Loucy (cell line): ENCODE data around the gene SNRNP25.
A peak's percentile ranks its signal among the peaks of the same experiment; 100 is the strongest.

Experiments used
- H2AFZ ChIP-seq: fragments of 200-600 bp; sonication (generic); 2 replicates; pipeline ENCODE4 v1.6.0; 2016; ENCODE audit warnings: antibody characterized with exemption, mild to moderate bottlenecking, low read length, moderate library complexity
- H3F3A ChIP-seq: fragments of 200-600 bp; 2 replicates; pipeline ENCODE4 v1.6.0; 2016; ENCODE audit warnings: antibody characterized with exemption, low read depth, mild to moderate bottlenecking
- H3K27me3 ChIP-seq: fragments of 200-600 bp; sonication (generic); 2 replicates; pipeline ENCODE4 v1.6.1; 2014; ENCODE audit warnings: low read length, mild to moderate bottlenecking; ENCODE audit not compliant: insufficient read depth, poor library complexity, severe bottlenecking
- H3K36me3 ChIP-seq: fragments of 200-600 bp; sonication (generic); 2 replicates; pipeline ENCODE4 v1.6.1; 2016; ENCODE audit warnings: low read length; ENCODE audit not compliant: insufficient read depth
- H3K4me1 ChIP-seq: fragments of 200-600 bp; sonication (generic); 2 replicates; pipeline ENCODE4 v1.5.1; 2014; ENCODE audit warnings: low read length, mild to moderate bottlenecking; ENCODE audit not compliant: insufficient read depth, poor library complexity, severe bottlenecking
- H3K4me2 ChIP-seq: fragments of 200-600 bp; sonication (generic); 2 replicates; pipeline ENCODE4 v1.6.0; 2014; ENCODE audit warnings: antibody characterized with exemption, low read length, low read depth, mild to moderate bottlenecking; ENCODE audit not compliant: poor library complexity, severe bottlenecking
- H3K4me3 ChIP-seq: fragments of 200-600 bp; sonication (generic); 2 replicates; pipeline ENCODE4 v1.5.1; 2014; ENCODE audit warnings: low read length, mild to moderate bottlenecking, mixed read lengths; ENCODE audit not compliant: poor library complexity, severe bottlenecking
- H3K79me2 ChIP-seq: fragments of 200-600 bp; sonication (generic); 2 replicates; pipeline ENCODE4 v1.6.1; 2014; ENCODE audit warnings: low read length; ENCODE audit not compliant: insufficient read depth
- H3K9ac ChIP-seq: fragments of 200-600 bp; sonication (generic); 2 replicates; pipeline ENCODE4 v1.6.0; 2014; ENCODE audit warnings: mild to moderate bottlenecking, low read depth, low read length, moderate library complexity; ENCODE audit not compliant: poor library complexity, severe bottlenecking
- H3K9me2 ChIP-seq: fragments of 200-600 bp; sonication (generic); replicated peaks from 2 replicates; pipeline ENCODE4 v1.6.1; 2016; ENCODE audit warnings: low read depth, low read length, mixed read lengths
- H3K9me3 ChIP-seq: fragments of 200-600 bp; sonication (generic); 2 replicates; pipeline ENCODE4 v1.6.1; 2014; ENCODE audit warnings: mild to moderate bottlenecking, antibody characterized with exemption, low read length, low read depth; ENCODE audit not compliant: insufficient read depth
- H4K20me1 ChIP-seq: fragments of 200-600 bp; sonication (generic); 2 replicates; pipeline ENCODE4 v1.6.0; 2014; ENCODE audit warnings: antibody characterized with exemption, low read length, mild to moderate bottlenecking; ENCODE audit not compliant: insufficient read depth, poor library complexity, severe bottlenecking
- EZH2phosphoT487 ChIP-seq: fragments of 200-600 bp; IDR thresholded peaks from 2 replicates; pipeline ENCODE4 v1.6.1; 2018; ENCODE audit warnings: antibody characterized with exemption, mild to moderate bottlenecking, moderate library complexity, borderline replicate concordance
- TF ChIP-seq, protein P1 (sequence below): fragments of 200-600 bp; sonication (generic); conservative IDR thresholded peaks from 2 replicates; pipeline ENCODE4 v1.5.1; 2014; ENCODE audit warnings: mild to moderate bottlenecking, antibody characterized with exemption, low read length

Gene SNRNP25

DNA sequence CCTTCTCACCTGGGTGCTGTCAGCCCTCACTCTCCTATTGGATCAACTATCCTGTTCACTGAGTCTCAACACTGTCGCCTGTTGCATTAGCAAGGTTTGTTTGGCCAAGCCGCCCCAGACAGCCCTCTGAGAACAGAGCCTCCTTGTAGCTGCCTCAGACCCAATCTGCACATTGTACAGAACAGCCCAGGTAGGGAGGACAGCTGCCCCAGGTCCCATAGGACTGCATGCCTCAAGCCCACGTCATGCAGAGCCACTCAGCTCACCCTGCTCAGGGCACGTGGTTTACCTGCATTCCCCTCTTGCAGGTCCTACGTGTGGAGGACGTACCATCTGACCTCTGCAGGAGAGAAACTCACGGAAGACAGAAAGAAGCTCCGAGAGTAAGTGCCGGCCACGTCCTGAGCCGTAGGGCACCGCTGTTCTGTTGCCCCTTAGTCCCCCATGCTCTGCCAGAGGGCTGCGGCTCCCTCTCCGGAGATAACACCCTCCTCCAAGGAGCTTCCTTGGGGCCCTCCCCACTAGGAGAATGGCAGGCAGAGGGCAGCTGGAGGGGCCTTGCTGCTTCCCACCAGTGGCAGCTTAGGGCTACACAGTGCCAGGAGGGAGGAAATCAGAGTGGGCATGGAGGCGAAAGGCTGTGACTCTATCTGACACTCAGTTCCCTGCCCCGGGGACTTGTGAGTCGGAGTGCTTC lies 2.8 kb downstream of the SNRNP25 start:
- Histone ChIP-seq H3K9ac (no peak overlapping the region), H3K9me3 (no peaks in the 10 kb centered on the region), H3K27me3 (no peaks in the 10 kb centered on the region), H3K4me1 (peaks cover 30% of the 10 kb centered on the region), H3K4me2 (no peak overlapping the region), H3F3A (no peaks in the 10 kb centered on the region), H3K9me2 (no peaks in the 10 kb centered on the region), H2AFZ (no peak overlapping the region), H3K79me2 (peaks cover 17% of the 10 kb centered on the region; the same call in 1 of the 2 replicates), H3K4me3 (no peak overlapping the region), H3K36me3 (no peaks in the 10 kb centered on the region), H4K20me1 (no peaks in the 10 kb centered on the region)
- TF ChIP-seq, protein P1, sequence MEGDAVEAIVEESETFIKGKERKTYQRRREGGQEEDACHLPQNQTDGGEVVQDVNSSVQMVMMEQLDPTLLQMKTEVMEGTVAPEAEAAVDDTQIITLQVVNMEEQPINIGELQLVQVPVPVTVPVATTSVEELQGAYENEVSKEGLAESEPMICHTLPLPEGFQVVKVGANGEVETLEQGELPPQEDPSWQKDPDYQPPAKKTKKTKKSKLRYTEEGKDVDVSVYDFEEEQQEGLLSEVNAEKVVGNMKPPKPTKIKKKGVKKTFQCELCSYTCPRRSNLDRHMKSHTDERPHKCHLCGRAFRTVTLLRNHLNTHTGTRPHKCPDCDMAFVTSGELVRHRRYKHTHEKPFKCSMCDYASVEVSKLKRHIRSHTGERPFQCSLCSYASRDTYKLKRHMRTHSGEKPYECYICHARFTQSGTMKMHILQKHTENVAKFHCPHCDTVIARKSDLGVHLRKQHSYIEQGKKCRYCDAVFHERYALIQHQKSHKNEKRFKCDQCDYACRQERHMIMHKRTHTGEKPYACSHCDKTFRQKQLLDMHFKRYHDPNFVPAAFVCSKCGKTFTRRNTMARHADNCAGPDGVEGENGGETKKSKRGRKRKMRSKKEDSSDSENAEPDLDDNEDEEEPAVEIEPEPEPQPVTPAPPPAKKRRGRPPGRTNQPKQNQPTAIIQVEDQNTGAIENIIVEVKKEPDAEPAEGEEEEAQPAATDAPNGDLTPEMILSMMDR = no peak
- TF ChIP-seq EZH2phosphoT487 = no peak

DNA sequence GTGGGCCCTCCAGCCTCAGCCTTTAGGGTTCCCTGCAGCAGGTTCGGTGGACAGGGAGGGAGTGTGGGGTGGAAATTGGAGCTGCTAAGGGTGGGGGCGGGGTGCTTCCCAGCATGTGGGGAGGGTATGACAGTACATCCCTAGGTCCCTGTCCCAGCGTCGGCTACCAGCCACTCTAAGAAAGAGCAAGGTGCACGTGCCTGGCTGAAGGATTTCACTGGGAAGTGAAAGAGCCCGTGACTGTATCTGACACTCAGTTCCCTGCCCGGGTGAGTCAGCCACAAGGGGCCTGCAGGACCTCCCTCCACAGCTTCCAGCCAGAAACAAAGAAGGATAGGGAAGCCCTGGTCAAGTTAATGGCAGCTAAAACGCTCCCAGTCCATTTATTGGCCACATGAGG lies 4.1 kb downstream of the SNRNP25 start:
- Histone ChIP-seq H3K79me2 (peaks cover 7% of the 10 kb centered on the region; the same call in 1 of the 2 replicates), H3K36me3 (no peaks in the 10 kb centered on the region), H3K9me2 (no peaks in the 10 kb centered on the region), H3K27me3 (no peaks in the 10 kb centered on the region), H4K20me1 (no peaks in the 10 kb centered on the region), H3K4me2 (peak overlapping the region; percentile 48), H3K9me3 (no peaks in the 10 kb centered on the region), H2AFZ (no peak overlapping the region), H3K4me3 (no peak overlapping the region), H3K9ac (peak overlapping the region; percentile 48), H3F3A (no peaks in the 10 kb centered on the region), H3K4me1 (peaks cover 29% of the 10 kb centered on the region)
- TF ChIP-seq, protein P1 = no peak
- no peak for TF ChIP-seq EZH2phosphoT487

DNA sequence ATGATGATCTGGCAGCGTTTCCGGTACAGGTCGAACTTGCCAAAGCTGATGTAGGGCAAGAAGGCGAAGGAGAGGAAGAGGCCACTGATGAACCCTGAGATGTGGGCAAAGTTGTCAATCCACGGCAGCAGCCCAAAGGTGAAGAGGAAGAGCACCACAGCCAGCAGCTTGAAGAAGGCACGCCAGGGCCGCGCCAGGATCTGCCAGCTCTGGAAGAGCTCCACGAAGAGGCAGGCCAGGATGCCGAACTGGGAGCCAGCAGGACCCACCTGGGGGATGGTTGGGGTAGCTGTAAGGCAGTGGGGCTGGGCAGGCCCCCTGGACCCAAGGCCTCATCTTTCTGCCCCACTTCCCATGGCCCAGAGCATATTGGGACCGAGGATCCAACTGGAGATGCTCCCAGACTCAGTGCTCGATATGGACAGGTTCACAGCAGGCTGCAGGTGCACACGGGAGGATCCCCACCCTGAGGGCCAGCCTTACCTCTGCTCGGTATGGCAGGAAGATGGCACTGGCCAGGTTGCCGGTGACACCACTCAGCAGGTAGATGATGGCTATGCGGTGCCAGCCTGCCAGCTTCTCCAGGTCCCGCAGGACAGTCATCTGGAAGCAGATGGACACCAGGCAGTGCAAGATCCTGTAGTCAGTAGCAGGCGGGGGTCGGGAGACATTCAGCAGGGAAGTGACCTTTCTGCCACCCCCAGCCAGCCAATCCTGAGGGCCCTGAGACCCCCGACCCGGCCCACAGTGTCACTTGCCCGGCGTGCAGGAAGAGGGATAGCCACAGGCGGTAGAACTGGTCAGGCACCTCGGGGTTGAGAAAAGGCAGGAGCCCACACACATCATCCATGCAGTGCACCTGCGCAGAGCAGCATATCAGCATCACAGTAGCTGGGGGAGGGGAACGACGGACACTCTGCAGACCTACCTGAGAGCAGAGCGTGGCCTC lies 5.1 kb downstream of the SNRNP25 start:
- Histone ChIP-seq H2AFZ (no peak overlapping the region), H3F3A (no peaks in the 10 kb centered on the region), H3K4me3 (no peak overlapping the region), H3K36me3 (no peaks in the 10 kb centered on the region), H3K9me2 (no peaks in the 10 kb centered on the region), H3K9ac (peak overlapping the region; percentile 48), H3K4me1 (peaks cover 29% of the 10 kb centered on the region), H3K27me3 (no peaks in the 10 kb centered on the region), H3K4me2 (peak overlapping the region; percentile 48), H3K79me2 (peaks cover 7% of the 10 kb centered on the region; the same call in 1 of the 2 replicates), H3K9me3 (no peaks in the 10 kb centered on the region), H4K20me1 (no peaks in the 10 kb centered on the region)
- TF ChIP-seq EZH2phosphoT487 = no peak
- TF ChIP-seq, protein P1 = no peak
